Measurements from ENCODE around the gene EGR4. TPM values are rescaled to one million over a fixed set of nuclear protein-coding genes. Genes with fewer than 3 reads are reported as not detected.

EGR4 gene
- total RNA-seq, 6 experiments from 2014 or later, result not detected

GRCh38 chr2:73246850-73247249 is 46.5 kb downstream of the EGR4 start:
- intact Hi-C loops (cut with DNase I), result no loop called here
- no peak overlapping the region for H3K4me3 ChIP-seq
- H3K27ac ChIP-seq, result no peak overlapping the region
- TF ChIP-seq CTCF (IDR thresholded peaks at IDR 0.05) (no peak), POLR2A (IDR thresholded peaks at IDR 0.05) (no peak)
- peaks cover 15 to 99% (median 50%) of the 10 kb centered on the region in 4 donors for H3K36me3 ChIP-seq
- no peak for ATAC-seq
- no peaks in the 10 kb centered on the region for H3K9me3 ChIP-seq
- 45% methylated on average over 2 of the region's 3 CpGs for WGBS (ENCODE audit: insufficient coverage, low coverage, low lambda C conversion rate, missing lambda C conversion rate)
- DNase-seq, result no peak
- no peaks in the 10 kb centered on the region for H3K27me3 ChIP-seq
- H3K4me1 ChIP-seq, result no peaks in the 10 kb centered on the region

GRCh38 chr2:73244580-73244979 is 48.8 kb downstream of the EGR4 start:
- ATAC-seq (no peak), DNase-seq (no peak)
- Histone ChIP-seq H3K9me3 (no peaks in the 10 kb centered on the region), H3K4me3 (no peak overlapping the region), H3K36me3 (peaks cover 12 to 98% (median 40%) of the 10 kb centered on the region in 4 donors), H3K4me1 (no peaks in the 10 kb centered on the region), H3K27me3 (no peaks in the 10 kb centered on the region), H3K27ac (no peak overlapping the region)
- intact Hi-C loops (cut with DNase I), result no loop called here
- 80% methylated on average over 1 of the region's 3 CpGs for WGBS (ENCODE audit: insufficient coverage, low coverage, low lambda C conversion rate, missing lambda C conversion rate)
- TF ChIP-seq CTCF (IDR thresholded peaks at IDR 0.05) (no peak), POLR2A (IDR thresholded peaks at IDR 0.05) (no peak)

- Histone ChIP-seq H3K4me3 (no peak overlapping the region), H3K9me3 (no peaks in the 10 kb centered on the region), H3K4me1 (no peaks in the 10 kb centered on the region), H3K36me3 (peaks cover 10 to 96% (median 37%) of the 10 kb centered on the region in 4 donors), H3K27ac (no peak overlapping the region), H3K27me3 (no peaks in the 10 kb centered on the region)
- intact Hi-C loops (cut with DNase I), result no loop called here
- no peak for DNase-seq
- WGBS (ENCODE audit: insufficient coverage, low coverage, low lambda C conversion rate, missing lambda C conversion rate), result 70% methylated on average over 5 of the region's 5 CpGs
- no peak for ATAC-seq
- no peak for TF ChIP-seq POLR2A (IDR thresholded peaks at IDR 0.05)
- TF ChIP-seq CTCF (IDR thresholded peaks at IDR 0.05), result no peak
Measured at GRCh38 chr2:73243884-73244570, 49.3 kb downstream of the EGR4 start.

Small RNAs within 50 kb of the gene (small RNA-seq; reads per million reads assigned to genes)
- gene RNU6-111P, result 0 reads per million in 2 experiments

Other genes starting within 250 kb of the EGR4 start
- 10 to 100 TPM; 33.1 to 73.4 (median 56.6) TPM for gene SFXN5, start 221.8 kb downstream of the EGR4 start, total RNA-seq
- 10 to 100 TPM in 3 of 6 experiments, 1 to 10 TPM in 3; 4.5 to 12.7 (median 9.0) TPM for gene RAB11FIP5, start 180.6 kb downstream of the EGR4 start, total RNA-seq
- gene NOTO, start 91.0 kb downstream of the EGR4 start, total RNA-seq, result not detected
- gene SMYD5, start 79.3 kb downstream of the EGR4 start, total RNA-seq, result 10 to 100 TPM in 3 of 6 experiments, 1 to 10 TPM in 3; 5.3 to 12.2 (median 9.4) TPM
- 10 to 100 TPM; 17.8 to 26.1 (median 22.5) TPM for gene PRADC1, start 60.3 kb downstream of the EGR4 start, total RNA-seq
- 100 to 1,000 TPM in 3 of 6 experiments, 10 to 100 TPM in 3; 83.5 to 131 (median 99.4) TPM for gene CCT7, start 59.2 kb downstream of the EGR4 start, total RNA-seq
- gene FBXO41, start 9.1 kb downstream of the EGR4 start, total RNA-seq, result under 1 TPM; 0.13 to 0.65 (median 0.38) TPM
- 1 to 10 TPM; 5.0 to 9.3 (median 6.0) TPM for gene ALMS1, start 92.3 kb upstream of the EGR4 start, total RNA-seq

Data from right lobe of liver (tissue), 6 donors.